Measurements from ENCODE around the gene OSBPL10. TPM values are rescaled to one million over a fixed set of nuclear protein-coding genes. Genes with fewer than 3 reads are reported as not detected.
A peak's percentile ranks its signal among the peaks of the same experiment; 100 is the strongest.

Gene OSBPL10
- total and polyA plus RNA-seq, 2 donors (not counting 1 experiment from before 2014, with no cell fraction given): 88.5 to 310 TPM

- no peak overlapping the region for H3K4me2 ChIP-seq (replicated peaks; ENCODE audit: low read depth, low read length, poor library complexity, severe bottlenecking)
- no peak overlapping the region for H3K9ac ChIP-seq (ENCODE audit: low read length)
- ChIA-PET POLR2A (no interaction called here), CTCF (interaction anchor here (1.3 to 1.5 kb wide), 2 partner anchors 11 to 139 kb away, joined by 3 to 12 read pairs; no protein-coding TSS in a partner anchor)
- peak overlapping the region; percentile 40 for H3K4me3 Mint-ChIP-seq
- peaks cover 80% of the 10 kb centered on the region for H3K4me1 Mint-ChIP-seq
- H3K9me3 Mint-ChIP-seq (ENCODE audit: insufficient read depth): peaks cover 2% of the 10 kb centered on the region
- no peak overlapping the region for H2AFZ ChIP-seq (ENCODE audit: insufficient read depth, low read depth, low read length, poor library complexity, severe bottlenecking)
- no peaks in the 10 kb centered on the region for H3K27me3 Mint-ChIP-seq
- 85% methylated on average over 4 of the region's 4 CpGs for WGBS (ENCODE audit: insufficient coverage)
- ATAC-seq (ENCODE audit: low read depth) (no peak), DNase-seq (no peak)
- no peak overlapping the region for H3K4me3 ChIP-seq (ENCODE audit: control extremely low read depth in 1 of 5, extremely low read depth in 1 of 5, insufficient read depth in 1 of 5, low read depth in 2 of 5, low read length in 4 of 5)
- no peak for TF ChIP-seq EZH2 (IDR thresholded peaks at IDR 0.05; ENCODE audit: borderline replicate concordance, insufficient read depth, low read depth, low read length, poor library complexity, severe bottlenecking)
- no peak for TF ChIP-seq CTCF (IDR thresholded peaks at IDR 0.05)
- peaks cover 0 to 4% (median 3%) of the 10 kb centered on the region in 3 donors for H3K9me3 ChIP-seq (ENCODE audit: control extremely low read depth in 1 of 3, control insufficient read depth in 2 of 3, insufficient read depth in 1 of 3, low read length in 2 of 3)
- intact Hi-C loops (cut with micrococcal nuclease): no loop called here
- peaks cover 54% of the 10 kb centered on the region for H4K20me1 ChIP-seq (ENCODE audit: control insufficient read depth, insufficient read depth, low read length, poor library complexity, severe bottlenecking)
- H3K27ac ChIP-seq (ENCODE audit: low read length in 2 of 2): peak overlapping the region; percentile 19 to 53
- no peaks in the 10 kb centered on the region for H3K27me3 ChIP-seq (replicated peaks in 1 of 4; ENCODE audit: control extremely low read depth in 1 of 4, control insufficient read depth in 3 of 4, insufficient read depth in 4 of 4, low read length in 3 of 4)
- H3K36me3 ChIP-seq (replicated peaks in 1 of 2; ENCODE audit: control extremely low read depth in 1 of 2, control insufficient read depth in 1 of 2, extremely low read depth in 1 of 2, insufficient read depth in 2 of 2, low read length in 1 of 2): peaks cover 2 to 39% of the 10 kb centered on the region in 2 experiments
- H3K79me2 ChIP-seq (ENCODE audit: control insufficient read depth, insufficient read depth, low read length): peaks cover 89% of the 10 kb centered on the region
- peaks cover 47 to 51% of the 10 kb centered on the region in 2 donors for H3K4me1 ChIP-seq (ENCODE audit: control insufficient read depth in 2 of 2, insufficient read depth in 2 of 2, low read length in 2 of 2)
- H3K27ac Mint-ChIP-seq: peak overlapping the region; percentile 87
Observed at GRCh38 chr3:31880482-31881078, 100.5 kb downstream of the OSBPL10 start.

DNA sequence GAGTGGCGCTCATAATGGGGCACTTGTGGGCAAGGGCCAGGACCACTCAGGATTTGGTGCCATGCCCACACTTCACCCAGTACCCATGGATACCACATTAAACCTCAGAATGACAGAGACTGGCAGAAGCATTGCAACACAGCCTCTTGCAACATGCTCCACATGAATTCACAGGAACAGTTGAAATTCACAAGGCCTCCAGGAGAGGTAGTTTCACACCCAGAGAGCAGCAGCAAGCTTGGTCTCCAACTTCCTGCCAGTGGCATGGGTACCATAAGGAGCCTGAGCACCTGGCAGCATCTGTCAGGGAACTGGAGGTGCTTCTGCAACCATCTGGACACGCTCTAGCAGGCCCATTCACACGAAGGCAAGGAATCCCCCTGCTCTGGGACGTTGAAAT, 101.0 kb downstream of the OSBPL10 start:
- Histone ChIP-seq H3K4me2 (replicated peaks; ENCODE audit: low read depth, low read length, poor library complexity, severe bottlenecking) (no peak overlapping the region), H3K4me1 (ENCODE audit: control insufficient read depth in 2 of 2, insufficient read depth in 2 of 2, low read length in 2 of 2) (peaks cover 42 to 46% of the 10 kb centered on the region in 2 donors), H3K9ac (ENCODE audit: low read length) (no peak overlapping the region), H3K36me3 (replicated peaks in 1 of 2; ENCODE audit: control extremely low read depth in 1 of 2, control insufficient read depth in 1 of 2, extremely low read depth in 1 of 2, insufficient read depth in 2 of 2, low read length in 1 of 2) (peaks cover 2 to 44% of the 10 kb centered on the region in 2 experiments), H4K20me1 (ENCODE audit: control insufficient read depth, insufficient read depth, low read length, poor library complexity, severe bottlenecking) (peaks cover 49% of the 10 kb centered on the region), H3K9me3 (ENCODE audit: control extremely low read depth in 1 of 3, control insufficient read depth in 2 of 3, insufficient read depth in 1 of 3, low read length in 2 of 3) (peaks cover 0 to 4% (median 3%) of the 10 kb centered on the region in 3 donors), H3K27me3 (replicated peaks in 1 of 4; ENCODE audit: control extremely low read depth in 1 of 4, control insufficient read depth in 3 of 4, insufficient read depth in 4 of 4, low read length in 3 of 4) (no peaks in the 10 kb centered on the region), H3K4me3 (ENCODE audit: control extremely low read depth in 1 of 5, extremely low read depth in 1 of 5, insufficient read depth in 1 of 5, low read depth in 2 of 5, low read length in 4 of 5) (no peak overlapping the region), H3K27ac (ENCODE audit: low read length in 2 of 2) (peak overlapping the region in 1 of 2 donors; percentile 53), H3K79me2 (ENCODE audit: control insufficient read depth, insufficient read depth, low read length) (peaks cover 84% of the 10 kb centered on the region), H2AFZ (ENCODE audit: insufficient read depth, low read depth, low read length, poor library complexity, severe bottlenecking) (no peak overlapping the region)
- POLR2A ChIA-PET: no interaction called here
- Mint-ChIP-seq H3K27me3 (no peaks in the 10 kb centered on the region), H3K27ac (peak overlapping the region; percentile 87), H3K4me1 (peaks cover 79% of the 10 kb centered on the region), H3K4me3 (no peak overlapping the region), H3K9me3 (ENCODE audit: insufficient read depth) (peaks cover 2% of the 10 kb centered on the region)
- intact Hi-C loops (cut with micrococcal nuclease): no loop called here
- DNase-seq (peak; percentile 63), ATAC-seq (ENCODE audit: low read depth) (peak; percentile 65)
- CTCF ChIA-PET: interaction anchor here (1.3 to 1.5 kb wide), 2 partner anchors 11 to 140 kb away, joined by 3 to 12 read pairs; no protein-coding TSS in a partner anchor
- TF ChIP-seq CTCF (IDR thresholded peaks at IDR 0.05) (peak; percentile 23), EZH2 (IDR thresholded peaks at IDR 0.05; ENCODE audit: borderline replicate concordance, insufficient read depth, low read depth, low read length, poor library complexity, severe bottlenecking) (no peak)
- 47% methylated on average over 4 of the region's 4 CpGs for WGBS (ENCODE audit: insufficient coverage)

All from B cell (primary cell).